Cardiac fibroblast (primary cell): Measurements from ENCODE around the gene PCDHB10.
A peak's percentile ranks its signal among the peaks of the same experiment; 100 is the strongest.
"Not testable (repeated sequence)": the region's sequence is repeated elsewhere in the genome, so short reads cannot be mapped to it uniquely, and the experiment has no call there.

Source experiments
- DNase-seq, 2 donors: peaks; one replicate each; pipeline versions ENCODE4 v3.0.0 to v3.0.0-alpha.2; 2010; ENCODE audit warnings: low read depth in 2 of 2
- H3K4me3 ChIP-seq, 2 donors: replicated peaks in 1 of 2; 1 replicate in 1 of 2; 2 replicates in 1 of 2; pipeline ENCODE4 v1.5.1; 2011; ENCODE audit warnings: low read depth in 2 of 2, low read length in 2 of 2, mild to moderate bottlenecking in 2 of 2, moderate library complexity in 1 of 2
- CTCF ChIP-seq: IDR thresholded peaks from one replicate; pipeline ENCODE4 v1.5.1; 2011; ENCODE audit warnings: low read depth, mild to moderate bottlenecking, low read length, inconsistent platforms

Gene PCDHB10

GRCh38 chr5:141192110-141192725 lies at the start of gene PCDHB10:
PCDHB10 (plus strand) TSS chr5:141192353; CDS start chr5:141192553, 200 bp downstream.
- TF ChIP-seq CTCF: peak; percentile 39
- H3K4me3 ChIP-seq: no peak within 1 kb of the TSS
- DNase-seq: peak; percentile 14 to 36

GRCh38 chr5:141149812-141150211 lies 42.3 kb upstream of the PCDHB10 start, which contains the start of gene PCDHB6:
PCDHB6 (plus strand) TSS chr5:141150057; CDS start chr5:141150258, 201 bp downstream.
- no peak within 1 kb of the TSS for H3K4me3 ChIP-seq
- DNase-seq: peak; percentile 3 to 27
- peak; percentile 14 for TF ChIP-seq CTCF

GRCh38 chr5:141150224-141150992 lies 41.7 kb upstream of the PCDHB10 start:
- no peak for DNase-seq
- H3K4me3 ChIP-seq: no peak overlapping the region
- TF ChIP-seq CTCF: no peak

- DNase-seq: no peak
- no peak for TF ChIP-seq CTCF
- H3K4me3 ChIP-seq: no peak overlapping the region
Observed at GRCh38 chr5:141150993-141151325, 41.2 kb upstream of the PCDHB10 start.

GRCh38 chr5:141151632-141152031 lies 40.5 kb upstream of the PCDHB10 start:
- not testable (repeated sequence) for DNase-seq, H3K4me3 ChIP-seq

GRCh38 chr5:141152096-141152495 lies 40.1 kb upstream of the PCDHB10 start:
- not testable (repeated sequence) for DNase-seq, H3K4me3 ChIP-seq

GRCh38 chr5:141155540-141156374 lies 36.4 kb upstream of the PCDHB10 start:
- TF ChIP-seq CTCF: no peak
- DNase-seq: no peak

GRCh38 chr5:141157356-141157755 lies 34.8 kb upstream of the PCDHB10 start:
- not testable (repeated sequence) for DNase-seq, H3K4me3 ChIP-seq

More at GRCh38 chr5:141155540-141156374, 36.4 kb upstream of the PCDHB10 start:
- no peak overlapping the region for H3K4me3 ChIP-seq

- not testable (repeated sequence) for H3K4me3 ChIP-seq, DNase-seq
Observed at GRCh38 chr5:141157901-141158300, 34.3 kb upstream of the PCDHB10 start.
